ENCODE results near the gene VCPKMT.

DNA sequence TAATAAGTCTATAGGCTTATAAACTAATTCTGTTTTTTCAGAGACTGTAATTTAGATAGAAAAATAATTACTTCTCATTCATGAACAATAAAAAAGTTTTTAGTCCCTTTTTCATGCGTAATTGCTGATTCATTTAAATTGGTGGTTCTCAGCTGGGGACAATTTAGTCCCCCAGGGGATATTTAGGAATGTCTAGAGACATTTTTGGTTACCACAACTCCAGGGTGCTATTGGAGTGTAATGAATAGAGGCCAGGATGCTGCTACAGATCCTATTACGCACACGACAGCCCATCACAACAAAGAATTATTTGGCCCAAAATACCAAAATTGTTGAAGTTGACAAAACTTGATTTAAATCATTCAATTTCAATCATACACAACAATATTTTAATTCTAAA is 22.8 kb upstream of the VCPKMT start:
- TF ChIP-seq, protein P1, sequence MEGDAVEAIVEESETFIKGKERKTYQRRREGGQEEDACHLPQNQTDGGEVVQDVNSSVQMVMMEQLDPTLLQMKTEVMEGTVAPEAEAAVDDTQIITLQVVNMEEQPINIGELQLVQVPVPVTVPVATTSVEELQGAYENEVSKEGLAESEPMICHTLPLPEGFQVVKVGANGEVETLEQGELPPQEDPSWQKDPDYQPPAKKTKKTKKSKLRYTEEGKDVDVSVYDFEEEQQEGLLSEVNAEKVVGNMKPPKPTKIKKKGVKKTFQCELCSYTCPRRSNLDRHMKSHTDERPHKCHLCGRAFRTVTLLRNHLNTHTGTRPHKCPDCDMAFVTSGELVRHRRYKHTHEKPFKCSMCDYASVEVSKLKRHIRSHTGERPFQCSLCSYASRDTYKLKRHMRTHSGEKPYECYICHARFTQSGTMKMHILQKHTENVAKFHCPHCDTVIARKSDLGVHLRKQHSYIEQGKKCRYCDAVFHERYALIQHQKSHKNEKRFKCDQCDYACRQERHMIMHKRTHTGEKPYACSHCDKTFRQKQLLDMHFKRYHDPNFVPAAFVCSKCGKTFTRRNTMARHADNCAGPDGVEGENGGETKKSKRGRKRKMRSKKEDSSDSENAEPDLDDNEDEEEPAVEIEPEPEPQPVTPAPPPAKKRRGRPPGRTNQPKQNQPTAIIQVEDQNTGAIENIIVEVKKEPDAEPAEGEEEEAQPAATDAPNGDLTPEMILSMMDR (IDR thresholded peaks at IDR 0.05; ENCODE audit: low read depth, low read length, poor library complexity, severe bottlenecking) = no peak
- no peak for TF ChIP-seq EZH2phosphoT487 (IDR thresholded peaks at IDR 0.05; ENCODE audit: borderline replicate concordance, low read length)

All from DOHH2 (cell line).